Thymus (tissue), 11 donors: Measurements from ENCODE around the gene CEMIP2. TPM values are rescaled to one million over a fixed set of nuclear protein-coding genes. Genes with fewer than 3 reads are reported as not detected.

Experiments
- DNase-seq, 9 donors: peaks; one replicate each; pipeline ENCODE4 v3.0.0-alpha.2; 2013; ENCODE audit warnings: low spot score in 9 of 9, low read depth in 6 of 9, missing footprints in 1 of 9
- H3K27ac ChIP-seq, 2 donors: one replicate each; pipeline ENCODE4 v1.5.1; 2013; ENCODE audit warnings: control low read depth in 1 of 2, low read depth in 1 of 2, low read length in 1 of 2, mild to moderate bottlenecking in 1 of 2, moderate library complexity in 1 of 2
- H3K27me3 ChIP-seq, 2 donors: one replicate each; pipeline ENCODE4 v1.5.1; 2013; ENCODE audit warnings: low read length in 1 of 2; ENCODE audit not compliant: control insufficient read depth in 2 of 2, insufficient read depth in 1 of 2
- H3K36me3 ChIP-seq, 2 donors: one replicate each; pipeline ENCODE4 v1.5.1; 2013; ENCODE audit warnings: low read length in 1 of 2, mild to moderate bottlenecking in 1 of 2, moderate library complexity in 1 of 2; ENCODE audit not compliant: control insufficient read depth in 2 of 2, insufficient read depth in 2 of 2
- H3K4me1 ChIP-seq, 2 donors: one replicate each; pipeline ENCODE4 v1.5.1; 2013; ENCODE audit warnings: low read length in 2 of 2; ENCODE audit not compliant: control insufficient read depth in 2 of 2, insufficient read depth in 2 of 2
- H3K4me3 ChIP-seq, 2 donors: one replicate each; pipeline ENCODE4 v1.5.1; 2013; ENCODE audit warnings: low read length in 2 of 2, control low read depth in 1 of 2, mild to moderate bottlenecking in 1 of 2
- H3K9me3 ChIP-seq, 2 donors: one replicate each; pipeline ENCODE4 v1.5.1; 2013; ENCODE audit warnings: low read length in 1 of 2, mild to moderate bottlenecking in 1 of 2; ENCODE audit not compliant: control insufficient read depth in 2 of 2, insufficient read depth in 1 of 2
- WGBS: extraction: QIAGEN DNeasy Blood & Tissue Kit; methylation state at CpG from one replicate; pipeline ENCODE4 v1.1.7; 2013; 5-methylcytosine and 5-hydroxymethylcytosine counted together
- polyA plus RNA-seq: library from polyadenylated mRNA; stranded (reverse); fragments of 200-250 nt; gene quantifications from one replicate; pipeline ENCODE4 v1.2.3, GENCODE V29; 2013
- total RNA-seq: library from RNA; stranded (reverse); fragments of 120-200 nt; gene quantifications from one replicate; pipeline ENCODE4 v1.2.4, GENCODE V29; 2013
- donor health status: healthy.

CEMIP2 gene
- total and polyA plus RNA-seq, 2 donors: 16.2 to 48.3 TPM

- Histone ChIP-seq H3K36me3 (no peaks in the 10 kb centered on the region), H3K27me3 (no peaks in the 10 kb centered on the region), H3K9me3 (no peaks in the 10 kb centered on the region), H3K4me3 (no peak overlapping the region), H3K4me1 (peaks cover 0 to 8% of the 10 kb centered on the region in 2 donors), H3K27ac (no peak overlapping the region)
- 87% methylated on average over 2 of the region's 2 CpGs for WGBS
- no peak for DNase-seq
These were observed 9.5 kb downstream of the CEMIP2 start for GRCh38 chr9:71758785-71759184.

GRCh38 chr9:71758277-71758676 is 10.0 kb downstream of the CEMIP2 start:
- no peaks in the 10 kb centered on the region for H3K36me3 ChIP-seq
- no peak overlapping the region for H3K4me3 ChIP-seq
- H3K27ac ChIP-seq: no peak overlapping the region
- H3K4me1 ChIP-seq: peaks cover 0 to 8% of the 10 kb centered on the region in 2 donors
- no peaks in the 10 kb centered on the region for H3K27me3 ChIP-seq
- no peak for DNase-seq
- 92% methylated on average over 4 of the region's 4 CpGs for WGBS
- H3K9me3 ChIP-seq: no peaks in the 10 kb centered on the region

- no peak for DNase-seq
- Histone ChIP-seq H3K27me3 (no peaks in the 10 kb centered on the region), H3K27ac (peak overlapping the region in 1 of 2 donors; percentile 5), H3K4me1 (peaks cover 0 to 8% of the 10 kb centered on the region in 2 donors), H3K36me3 (no peaks in the 10 kb centered on the region), H3K9me3 (no peaks in the 10 kb centered on the region), H3K4me3 (no peak overlapping the region)
- 91% methylated on average over 1 of the region's 1 CpG for WGBS
These were observed 11.6 kb downstream of the CEMIP2 start for GRCh38 chr9:71756753-71757152.

GRCh38 chr9:71755869-71756268 is 12.4 kb downstream of the CEMIP2 start:
- Histone ChIP-seq H3K4me3 (no peak overlapping the region), H3K27ac (no peak overlapping the region), H3K36me3 (no peaks in the 10 kb centered on the region), H3K4me1 (peaks cover 0 to 7% of the 10 kb centered on the region in 2 donors), H3K27me3 (no peaks in the 10 kb centered on the region), H3K9me3 (no peaks in the 10 kb centered on the region)
- 98% methylated on average over 1 of the region's 1 CpG for WGBS
- DNase-seq: no peak

GRCh38 chr9:71755230-71755629 is 13.1 kb downstream of the CEMIP2 start:
- no peaks in the 10 kb centered on the region for H3K27me3 ChIP-seq
- DNase-seq: no peak
- peaks cover 0 to 5% of the 10 kb centered on the region in 2 donors for H3K4me1 ChIP-seq
- H3K9me3 ChIP-seq: no peaks in the 10 kb centered on the region
- no peaks in the 10 kb centered on the region for H3K36me3 ChIP-seq
- H3K27ac ChIP-seq: no peak overlapping the region
- no peak overlapping the region for H3K4me3 ChIP-seq
- 97% methylated on average over 2 of the region's 2 CpGs for WGBS

GRCh38 chr9:71754151-71754550 is 14.2 kb downstream of the CEMIP2 start:
- Histone ChIP-seq H3K27ac (no peak overlapping the region), H3K4me3 (no peak overlapping the region), H3K27me3 (no peaks in the 10 kb centered on the region), H3K4me1 (peaks cover 0 to 5% of the 10 kb centered on the region in 2 donors), H3K36me3 (no peaks in the 10 kb centered on the region), H3K9me3 (no peaks in the 10 kb centered on the region)
- 95% methylated on average over 4 of the region's 4 CpGs for WGBS
- DNase-seq: no peak

GRCh38 chr9:71752928-71753327 is 15.4 kb downstream of the CEMIP2 start:
- Histone ChIP-seq H3K4me3 (no peak overlapping the region), H3K4me1 (peaks cover 0 to 5% of the 10 kb centered on the region in 2 donors), H3K27ac (no peak overlapping the region), H3K9me3 (no peaks in the 10 kb centered on the region), H3K36me3 (no peaks in the 10 kb centered on the region), H3K27me3 (no peaks in the 10 kb centered on the region)
- no peak for DNase-seq
- 94% methylated on average over 3 of the region's 3 CpGs for WGBS

- WGBS: 75% methylated on average over 1 of the region's 1 CpG
- H3K27me3 ChIP-seq: no peaks in the 10 kb centered on the region
- no peak overlapping the region for H3K4me3 ChIP-seq
- H3K27ac ChIP-seq: no peak overlapping the region
- no peaks in the 10 kb centered on the region for H3K9me3 ChIP-seq
- H3K4me1 ChIP-seq: peaks cover 0 to 5% of the 10 kb centered on the region in 2 donors
- no peak for DNase-seq
- no peaks in the 10 kb centered on the region for H3K36me3 ChIP-seq
These were observed 16.0 kb downstream of the CEMIP2 start for GRCh38 chr9:71752352-71752751.

GRCh38 chr9:71748280-71748743 is 20.0 kb downstream of the CEMIP2 start:
- H3K4me3 ChIP-seq: no peak overlapping the region
- H3K9me3 ChIP-seq: no peaks in the 10 kb centered on the region
- H3K27me3 ChIP-seq: no peaks in the 10 kb centered on the region
- no peak for DNase-seq
- no peaks in the 10 kb centered on the region for H3K4me1 ChIP-seq
- H3K36me3 ChIP-seq: peaks cover 5 to 6% of the 10 kb centered on the region in 2 donors
- WGBS: 90% methylated on average over 1 of the region's 1 CpG
- no peak overlapping the region for H3K27ac ChIP-seq

- peaks cover 5 to 6% of the 10 kb centered on the region in 2 donors for H3K36me3 ChIP-seq
- H3K4me3 ChIP-seq: no peak overlapping the region
- H3K27ac ChIP-seq: no peak overlapping the region
- H3K4me1 ChIP-seq: no peaks in the 10 kb centered on the region
- DNase-seq: no peak
- no peaks in the 10 kb centered on the region for H3K27me3 ChIP-seq
- H3K9me3 ChIP-seq: no peaks in the 10 kb centered on the region
These were observed 20.7 kb downstream of the CEMIP2 start for GRCh38 chr9:71747576-71747975.
